RWPE1 (cell line): ENCODE data around the gene KCNK4.

Source experiments
- CTCF ChIA-PET: fragments of 350-600 bp; sonication (Branson Sonifier 250); formaldehyde crosslinking; extraction: SDS; loops from one replicate; lab custom pipeline; 2021; lab: Yijun Ruan, JAX
- POLR2A ChIA-PET: fragments of 400-600 bp; formaldehyde crosslinking; extraction: SDS; loops from one replicate; lab custom pipeline; 2020; ENCODE audit warnings: antibody characterized with exemption; ENCODE audit not compliant: low non-redundant PET; lab: Yijun Ruan, JAX
- DNase-seq: peaks from one replicate; pipeline ENCODE4 v3.0.0; 2012; ENCODE audit warnings: low spot score
- H3K27ac ChIP-seq: fragments of 450-650 bp; 2 replicates; pipeline ENCODE4 v1.5.1; 2017
- TF ChIP-seq, protein P1 (sequence below): fragments of 450-650 bp; conservative IDR thresholded peaks from 2 replicates; pipeline ENCODE4 v1.5.1; 2017; ENCODE audit warnings: low read depth, mild to moderate bottlenecking

Gene KCNK4

DNA sequence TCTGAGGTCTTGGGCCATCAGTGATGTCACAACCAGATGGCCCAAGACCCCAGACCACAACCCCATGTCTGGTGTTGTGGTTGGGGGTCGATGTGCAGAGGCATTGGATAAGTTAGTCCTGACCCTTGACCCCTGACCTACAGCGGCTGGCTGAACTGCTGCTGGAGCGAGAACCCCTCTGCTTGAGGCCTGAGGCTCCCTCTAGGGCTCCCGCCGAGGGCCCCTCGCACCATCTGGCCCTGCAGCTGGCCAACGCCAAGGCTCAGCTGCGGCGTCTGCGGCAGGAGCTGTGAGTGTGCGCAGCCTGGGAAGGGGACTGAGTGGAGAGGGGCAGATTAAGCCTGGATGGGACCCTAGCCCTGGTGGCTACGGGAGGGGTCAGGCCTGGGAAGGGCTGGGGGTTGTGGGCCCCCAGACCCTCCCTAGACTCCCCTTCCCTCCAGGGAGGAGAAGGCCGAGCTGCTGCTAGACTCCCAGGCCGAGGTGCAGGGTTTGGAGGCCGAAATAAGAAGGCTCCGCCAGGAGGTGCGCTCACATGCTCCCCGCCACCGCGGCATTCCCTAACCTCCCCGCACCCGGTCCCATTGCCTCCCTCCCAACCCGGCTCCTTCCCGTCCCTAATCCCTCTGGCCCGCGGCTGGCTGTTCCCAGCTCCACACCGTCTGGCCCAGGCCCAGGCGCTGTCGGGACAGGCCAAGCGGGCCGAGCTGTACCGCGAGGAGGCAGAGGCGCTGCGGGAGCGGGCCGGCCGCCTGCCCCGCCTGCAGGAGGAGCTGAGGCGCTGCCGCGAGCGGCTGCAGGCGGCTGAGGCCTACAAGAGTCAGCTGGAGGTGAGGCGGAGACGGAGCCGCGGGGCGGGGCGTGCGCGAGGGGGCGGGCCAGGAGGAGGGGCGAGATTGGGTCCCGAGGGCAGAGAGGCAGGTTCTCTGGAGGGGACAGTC, 51.0 kb downstream of the KCNK4 start:
- ChIA-PET CTCF (interaction anchor here (0.5 to 3.0 kb wide), 11 partner anchors 10 to 658 kb away, joined by 3 to 30 read pairs (median 4); partner anchors contain the start of genes PRDX5 and TRMT112), POLR2A (interaction anchor here (0.5 to 1.2 kb wide), 4 partner anchors 10 to 1546 kb away, joined by 3 to 9 read pairs (median 4); partner anchors contain the start of genes FIBP, PRDX5 and TRMT112)
- TF ChIP-seq, protein P1, sequence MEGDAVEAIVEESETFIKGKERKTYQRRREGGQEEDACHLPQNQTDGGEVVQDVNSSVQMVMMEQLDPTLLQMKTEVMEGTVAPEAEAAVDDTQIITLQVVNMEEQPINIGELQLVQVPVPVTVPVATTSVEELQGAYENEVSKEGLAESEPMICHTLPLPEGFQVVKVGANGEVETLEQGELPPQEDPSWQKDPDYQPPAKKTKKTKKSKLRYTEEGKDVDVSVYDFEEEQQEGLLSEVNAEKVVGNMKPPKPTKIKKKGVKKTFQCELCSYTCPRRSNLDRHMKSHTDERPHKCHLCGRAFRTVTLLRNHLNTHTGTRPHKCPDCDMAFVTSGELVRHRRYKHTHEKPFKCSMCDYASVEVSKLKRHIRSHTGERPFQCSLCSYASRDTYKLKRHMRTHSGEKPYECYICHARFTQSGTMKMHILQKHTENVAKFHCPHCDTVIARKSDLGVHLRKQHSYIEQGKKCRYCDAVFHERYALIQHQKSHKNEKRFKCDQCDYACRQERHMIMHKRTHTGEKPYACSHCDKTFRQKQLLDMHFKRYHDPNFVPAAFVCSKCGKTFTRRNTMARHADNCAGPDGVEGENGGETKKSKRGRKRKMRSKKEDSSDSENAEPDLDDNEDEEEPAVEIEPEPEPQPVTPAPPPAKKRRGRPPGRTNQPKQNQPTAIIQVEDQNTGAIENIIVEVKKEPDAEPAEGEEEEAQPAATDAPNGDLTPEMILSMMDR = peak; percentile 82
- peak; percentile 88 for DNase-seq
- H3K27ac ChIP-seq = peak overlapping the region; percentile 92

DNA sequence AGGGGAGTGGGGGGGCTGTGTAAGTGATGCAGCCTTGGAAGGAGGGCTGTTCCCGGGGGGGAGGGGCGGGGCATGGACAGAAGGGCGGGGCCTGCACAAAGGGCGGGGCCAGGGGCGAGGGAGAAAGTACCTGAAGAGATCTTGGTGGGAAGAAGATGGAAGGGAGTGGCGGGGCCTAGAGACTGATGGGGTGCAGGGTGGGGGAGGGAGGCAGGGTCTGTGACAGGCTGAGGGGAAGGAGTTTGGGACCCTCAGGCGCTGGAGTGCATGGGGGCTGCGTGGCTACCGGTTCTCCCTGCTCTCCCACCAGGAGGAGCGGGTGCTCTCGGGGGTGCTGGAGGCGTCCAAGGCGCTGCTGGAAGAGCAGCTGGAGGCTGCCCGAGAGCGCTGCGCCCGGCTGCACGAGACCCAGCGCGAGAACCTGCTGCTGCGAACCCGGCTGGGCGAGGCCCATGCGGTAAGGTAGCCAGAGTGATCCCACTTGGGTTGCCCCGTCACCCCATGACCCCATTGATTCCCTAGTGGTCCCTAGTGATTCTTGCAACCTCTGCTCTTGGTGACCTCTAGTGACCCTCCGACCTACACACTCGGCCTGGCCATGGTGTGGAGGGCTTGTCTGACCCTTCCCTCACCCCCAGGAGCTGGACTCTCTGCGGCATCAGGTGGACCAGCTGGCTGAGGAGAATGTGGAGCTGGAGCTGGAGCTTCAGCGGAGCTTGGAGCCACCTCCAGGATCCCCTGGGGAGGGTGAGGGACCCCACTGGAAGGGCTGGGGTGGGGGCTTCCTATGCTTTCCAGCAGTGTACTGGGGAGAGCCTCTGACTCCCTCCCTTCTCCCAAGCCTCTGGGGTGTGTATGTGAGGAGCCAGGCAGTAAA, 52.0 kb downstream of the KCNK4 start:
- DNase-seq = no peak
- ChIA-PET CTCF (interaction anchor here (0.6 to 3.0 kb wide), 12 partner anchors 9 to 657 kb away, joined by 3 to 30 read pairs (median 4); partner anchors contain the start of genes PRDX5 and TRMT112), POLR2A (interaction anchor here (0.9 to 1.2 kb wide), 2 partner anchors 9 to 25 kb away, joined by 3 to 9 read pairs; partner anchors contain the start of genes PRDX5 and TRMT112)
- TF ChIP-seq, protein P1 = no peak
- H3K27ac ChIP-seq = peak overlapping the region; percentile 92

DNA sequence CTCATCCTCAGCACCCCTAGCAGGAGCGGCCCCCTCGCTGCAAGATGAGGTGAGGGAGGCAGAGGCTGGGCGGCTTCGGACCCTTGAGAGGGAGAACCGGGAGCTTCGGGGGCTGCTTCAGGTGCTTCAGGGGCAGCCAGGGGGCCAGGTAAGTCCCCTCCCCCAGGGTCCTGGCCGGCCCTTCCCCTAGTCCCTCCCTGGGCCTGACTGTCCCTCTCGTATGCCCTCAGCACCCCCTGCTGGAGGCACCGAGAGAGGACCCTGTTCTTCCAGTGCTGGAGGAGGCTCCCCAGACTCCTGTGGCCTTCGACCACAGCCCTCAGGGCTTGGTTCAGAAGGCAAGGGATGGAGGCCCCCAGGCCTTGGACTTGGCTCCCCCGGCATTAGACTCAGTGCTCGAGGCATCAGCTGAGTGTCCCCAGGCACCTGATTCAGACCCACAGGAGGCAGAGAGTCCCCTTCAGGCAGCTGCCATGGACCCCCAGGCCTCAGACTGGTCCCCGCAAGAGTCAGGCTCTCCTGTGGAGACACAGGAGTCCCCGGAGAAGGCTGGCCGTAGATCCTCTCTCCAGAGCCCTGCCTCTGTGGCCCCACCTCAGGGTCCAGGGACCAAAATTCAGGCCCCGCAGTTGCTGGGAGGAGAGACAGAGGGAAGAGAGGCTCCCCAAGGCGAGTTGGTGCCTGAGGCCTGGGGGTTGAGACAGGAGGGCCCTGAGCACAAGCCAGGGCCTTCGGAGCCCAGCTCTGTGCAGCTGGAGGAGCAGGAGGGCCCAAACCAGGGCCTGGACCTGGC, 52.9 kb downstream of the KCNK4 start:
- H3K27ac ChIP-seq = peak overlapping the region; percentile 92
- POLR2A ChIA-PET = interaction anchor here (0.6 kb wide), 1 partner anchor 18 kb away, joined by 6 read pairs; no protein-coding TSS in a partner anchor
- TF ChIP-seq, protein P1 = no peak; the same call in 1 of the 2 replicates
- no peak for DNase-seq
- CTCF ChIA-PET = interaction anchor here (0.6 to 1.6 kb wide), 4 partner anchors 9 to 162 kb away, joined by 3 to 5 read pairs (median 3); no protein-coding TSS in a partner anchor

DNA sequence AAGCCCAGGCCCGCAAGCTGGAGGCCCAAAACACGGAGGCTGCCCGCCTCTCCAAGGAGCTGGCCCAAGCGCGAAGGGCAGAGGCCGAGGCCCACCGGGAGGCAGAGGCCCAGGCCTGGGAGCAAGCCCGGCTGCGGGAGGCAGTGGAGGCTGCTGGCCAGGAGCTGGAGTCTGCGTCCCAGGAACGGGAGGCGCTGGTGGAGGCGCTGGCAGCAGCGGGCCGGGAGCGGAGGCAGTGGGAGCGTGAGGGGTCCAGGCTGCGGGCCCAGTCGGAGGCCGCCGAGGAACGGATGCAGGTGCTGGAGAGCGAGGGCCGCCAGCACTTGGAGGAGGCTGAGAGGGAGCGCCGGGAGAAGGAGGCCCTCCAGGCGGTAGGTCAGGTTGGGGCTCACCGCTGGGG, 53.7 kb downstream of the KCNK4 start:
- POLR2A ChIA-PET = no interaction called here
- TF ChIP-seq, protein P1 = no peak

DNA sequence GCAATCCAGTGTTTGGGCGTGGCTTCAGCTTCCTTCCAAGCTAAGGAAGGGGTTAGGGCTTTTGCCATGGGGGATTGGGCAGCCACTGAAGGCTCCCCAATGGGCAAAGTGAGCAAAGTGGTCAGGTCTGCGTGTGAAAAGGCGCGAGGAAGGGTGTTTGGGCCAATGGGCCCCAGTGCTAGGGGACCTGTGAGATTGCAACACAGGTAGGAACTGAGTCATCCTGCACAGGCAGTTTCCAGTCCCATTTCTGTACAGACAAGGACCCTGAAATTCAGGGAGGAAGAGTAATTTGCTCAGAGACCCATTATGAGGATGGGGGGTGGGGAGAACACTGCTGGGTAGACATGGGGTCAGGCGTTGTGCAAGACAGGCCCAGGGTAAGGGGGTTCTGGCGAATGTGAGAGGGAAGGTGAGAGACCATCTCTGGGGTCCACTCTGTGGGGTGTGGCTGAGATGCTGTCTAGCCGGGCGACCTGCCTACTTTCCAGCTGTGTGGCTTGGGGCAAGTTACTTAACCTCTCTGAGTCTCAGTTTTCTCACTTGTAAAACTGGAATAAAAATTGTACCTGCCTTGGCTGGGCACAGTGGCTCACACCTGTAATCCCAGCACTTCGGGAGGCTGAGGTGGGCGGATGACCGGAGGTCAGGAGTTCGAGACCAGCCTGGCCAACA, 56.2 kb downstream of the KCNK4 start:
- TF ChIP-seq, protein P1 = no peak
- POLR2A ChIA-PET = no interaction called here

More for the DNA sequence above, 53.7 kb downstream of the KCNK4 start:
- peak overlapping the region; percentile 92 for H3K27ac ChIP-seq
- CTCF ChIA-PET = interaction anchor here (0.6 to 2.0 kb wide), 3 partner anchors 10 to 27 kb away, joined by 3 to 12 read pairs (median 4); partner anchors contain the start of gene PRDX5
- no peak for DNase-seq

More for the DNA sequence above, 56.2 kb downstream of the KCNK4 start:
- peak overlapping the region; percentile 92 for H3K27ac ChIP-seq
- peak; percentile 61 for DNase-seq
- CTCF ChIA-PET = interaction anchor here (0.5 to 0.7 kb wide), 2 partner anchors 41 to 104 kb away, joined by 4 read pairs; no protein-coding TSS in a partner anchor
